ENCODE data around the gene GFOD1.
A peak's percentile ranks its signal among the peaks of the same experiment; 100 is the strongest.
"Not testable (repeated sequence)": the region's sequence is repeated elsewhere in the genome, so short reads cannot be mapped to it uniquely, and the experiment has no call there.

Gene GFOD1

GRCh38 chr6:13332349-13332706 lies 155.1 kb downstream of the GFOD1 start:
- H3K36me3 ChIP-seq (ENCODE audit: control insufficient read depth in 2 of 2, insufficient read depth in 2 of 2, low read length in 2 of 2): no peaks in the 10 kb centered on the region
- H3K27ac ChIP-seq (ENCODE audit: low read length): no peak overlapping the region
- no peak overlapping the region for H3K9ac ChIP-seq (ENCODE audit: low read length in 2 of 2)
- peaks cover 8% of the 10 kb centered on the region for H3K4me1 ChIP-seq (ENCODE audit: control insufficient read depth, insufficient read depth, low read length)
- no peaks in the 10 kb centered on the region for H3K9me3 ChIP-seq (ENCODE audit: control insufficient read depth in 2 of 2, low read length in 2 of 2)
- no peaks in the 10 kb centered on the region for H3K27me3 ChIP-seq (ENCODE audit: control insufficient read depth in 1 of 2, insufficient read depth in 2 of 2, low read length in 2 of 2)
- no peak overlapping the region for H3K4me3 ChIP-seq (ENCODE audit: low read length in 2 of 2)

- Histone ChIP-seq H3K9me3 (ENCODE audit: control insufficient read depth in 2 of 2, low read length in 2 of 2) (no peaks in the 10 kb centered on the region), H3K27ac (ENCODE audit: low read length) (no peak overlapping the region), H3K4me3 (ENCODE audit: low read length in 2 of 2) (no peak overlapping the region), H3K36me3 (ENCODE audit: control insufficient read depth in 2 of 2, insufficient read depth in 2 of 2, low read length in 2 of 2) (no peaks in the 10 kb centered on the region), H3K9ac (ENCODE audit: low read length in 2 of 2) (no peak overlapping the region), H3K27me3 (ENCODE audit: control insufficient read depth in 1 of 2, insufficient read depth in 2 of 2, low read length in 2 of 2) (no peaks in the 10 kb centered on the region), H3K4me1 (ENCODE audit: control insufficient read depth, insufficient read depth, low read length) (peaks cover 7% of the 10 kb centered on the region)
Measured at GRCh38 chr6:13331516-13332348, 155.7 kb downstream of the GFOD1 start.

GRCh38 chr6:13328875-13329183 lies 158.6 kb downstream of the GFOD1 start:
- peak overlapping the region; percentile 87 for H3K27ac ChIP-seq (ENCODE audit: low read length)
- H3K36me3 ChIP-seq (ENCODE audit: control insufficient read depth in 2 of 2, insufficient read depth in 2 of 2, low read length in 2 of 2): peaks cover 0 to 8% of the 10 kb centered on the region in 2 donors
- H3K9me3 ChIP-seq (ENCODE audit: control insufficient read depth in 2 of 2, low read length in 2 of 2): no peaks in the 10 kb centered on the region
- H3K27me3 ChIP-seq (ENCODE audit: control insufficient read depth in 1 of 2, insufficient read depth in 2 of 2, low read length in 2 of 2): no peaks in the 10 kb centered on the region
- H3K4me3 ChIP-seq (ENCODE audit: low read length in 2 of 2): peak overlapping the region; percentile 93 to 99
- H3K4me1 ChIP-seq (ENCODE audit: control insufficient read depth, insufficient read depth, low read length): peaks cover 5% of the 10 kb centered on the region
- peak overlapping the region; percentile 88 to 91 for H3K9ac ChIP-seq (ENCODE audit: low read length in 2 of 2)

- H3K4me3 ChIP-seq (ENCODE audit: low read length in 2 of 2): peak within 1 kb of the TSS; percentile 93 to 99
- no peaks in the 10 kb centered on the region for H3K9me3 ChIP-seq (ENCODE audit: control insufficient read depth in 2 of 2, low read length in 2 of 2)
- peak within 1 kb of the TSS; percentile 87 for H3K27ac ChIP-seq (ENCODE audit: low read length)
- no peaks in the 10 kb centered on the region for H3K27me3 ChIP-seq (ENCODE audit: control insufficient read depth in 1 of 2, insufficient read depth in 2 of 2, low read length in 2 of 2)
- peaks cover 5 to 8% of the 10 kb centered on the region in 2 donors for H3K36me3 ChIP-seq (ENCODE audit: control insufficient read depth in 2 of 2, insufficient read depth in 2 of 2, low read length in 2 of 2)
- H3K9ac ChIP-seq (ENCODE audit: low read length in 2 of 2): peak within 1 kb of the TSS; percentile 91 to 95
- peaks cover 5% of the 10 kb centered on the region for H3K4me1 ChIP-seq (ENCODE audit: control insufficient read depth, insufficient read depth, low read length)
Measured at GRCh38 chr6:13328076-13328874, 159.1 kb downstream of the GFOD1 start, which contains the start of gene TBC1D7. Gene TBC1D7, minus strand, starts transcription at chr6:13328537. Its CDS starts 1,639 bp downstream, at chr6:13326898.

- Histone ChIP-seq H3K27ac (ENCODE audit: low read length) (peak overlapping the region; percentile 87), H3K9me3 (ENCODE audit: control insufficient read depth in 2 of 2, low read length in 2 of 2) (no peaks in the 10 kb centered on the region), H3K27me3 (ENCODE audit: control insufficient read depth in 1 of 2, insufficient read depth in 2 of 2, low read length in 2 of 2) (no peaks in the 10 kb centered on the region), H3K4me1 (ENCODE audit: control insufficient read depth, insufficient read depth, low read length) (peaks cover 5% of the 10 kb centered on the region), H3K36me3 (ENCODE audit: control insufficient read depth in 2 of 2, insufficient read depth in 2 of 2, low read length in 2 of 2) (peaks cover 5 to 8% of the 10 kb centered on the region in 2 donors), H3K4me3 (ENCODE audit: low read length in 2 of 2) (peak overlapping the region; percentile 93 to 99), H3K9ac (ENCODE audit: low read length in 2 of 2) (peak overlapping the region; percentile 91 to 95)
Measured at GRCh38 chr6:13327691-13328075, 159.7 kb downstream of the GFOD1 start.

GRCh38 chr6:13326031-13326586 lies 161.3 kb downstream of the GFOD1 start:
- not testable (repeated sequence) for H3K9me3 ChIP-seq (ENCODE audit: control insufficient read depth in 2 of 2, low read length in 2 of 2); H3K4me1 ChIP-seq (ENCODE audit: control insufficient read depth, insufficient read depth, low read length); H3K27me3 ChIP-seq (ENCODE audit: control insufficient read depth in 1 of 2, insufficient read depth in 2 of 2, low read length in 2 of 2); H3K27ac ChIP-seq (ENCODE audit: low read length); H3K4me3 ChIP-seq (ENCODE audit: low read length in 2 of 2); H3K9ac ChIP-seq (ENCODE audit: low read length in 2 of 2)
- peaks cover 15 to 17% of the 10 kb centered on the region in 2 donors for H3K36me3 ChIP-seq (ENCODE audit: control insufficient read depth in 2 of 2, insufficient read depth in 2 of 2, low read length in 2 of 2)

- H3K9me3 ChIP-seq (ENCODE audit: control insufficient read depth in 2 of 2, low read length in 2 of 2): no peaks in the 10 kb centered on the region
- peaks cover 40 to 48% of the 10 kb centered on the region in 2 donors for H3K36me3 ChIP-seq (ENCODE audit: control insufficient read depth in 2 of 2, insufficient read depth in 2 of 2, low read length in 2 of 2)
- no peaks in the 10 kb centered on the region for H3K27me3 ChIP-seq (ENCODE audit: control insufficient read depth in 1 of 2, insufficient read depth in 2 of 2, low read length in 2 of 2)
- no peak overlapping the region for H3K9ac ChIP-seq (ENCODE audit: low read length in 2 of 2)
- H3K4me1 ChIP-seq (ENCODE audit: control insufficient read depth, insufficient read depth, low read length): no peaks in the 10 kb centered on the region
- no peak overlapping the region for H3K4me3 ChIP-seq (ENCODE audit: low read length in 2 of 2)
- no peak overlapping the region for H3K27ac ChIP-seq (ENCODE audit: low read length)
Measured at GRCh38 chr6:13319891-13320564, 167.4 kb downstream of the GFOD1 start.

- Histone ChIP-seq H3K9ac (ENCODE audit: low read length in 2 of 2) (no peak overlapping the region), H3K27ac (ENCODE audit: low read length) (no peak overlapping the region), H3K36me3 (ENCODE audit: control insufficient read depth in 2 of 2, insufficient read depth in 2 of 2, low read length in 2 of 2) (peaks cover 40 to 41% of the 10 kb centered on the region in 2 donors), H3K4me3 (ENCODE audit: low read length in 2 of 2) (no peak overlapping the region), H3K4me1 (ENCODE audit: control insufficient read depth, insufficient read depth, low read length) (no peaks in the 10 kb centered on the region), H3K27me3 (ENCODE audit: control insufficient read depth in 1 of 2, insufficient read depth in 2 of 2, low read length in 2 of 2) (no peaks in the 10 kb centered on the region), H3K9me3 (ENCODE audit: control insufficient read depth in 2 of 2, low read length in 2 of 2) (no peaks in the 10 kb centered on the region)
Measured at GRCh38 chr6:13318821-13319220, 168.6 kb downstream of the GFOD1 start.

GRCh38 chr6:13315896-13316295 lies 171.5 kb downstream of the GFOD1 start:
- peaks cover 30% of the 10 kb centered on the region in 2 donors for H3K36me3 ChIP-seq (ENCODE audit: control insufficient read depth in 2 of 2, insufficient read depth in 2 of 2, low read length in 2 of 2)

GRCh38 chr6:13314806-13315205 lies 172.6 kb downstream of the GFOD1 start:
- Histone ChIP-seq H3K9me3 (ENCODE audit: control insufficient read depth in 2 of 2, low read length in 2 of 2) (no peaks in the 10 kb centered on the region), H3K27me3 (ENCODE audit: control insufficient read depth in 1 of 2, insufficient read depth in 2 of 2, low read length in 2 of 2) (no peaks in the 10 kb centered on the region), H3K4me1 (ENCODE audit: control insufficient read depth, insufficient read depth, low read length) (no peaks in the 10 kb centered on the region), H3K4me3 (ENCODE audit: low read length in 2 of 2) (no peak overlapping the region), H3K27ac (ENCODE audit: low read length) (no peak overlapping the region), H3K9ac (ENCODE audit: low read length in 2 of 2) (no peak overlapping the region), H3K36me3 (ENCODE audit: control insufficient read depth in 2 of 2, insufficient read depth in 2 of 2, low read length in 2 of 2) (peaks cover 20 to 28% of the 10 kb centered on the region in 2 donors)

More at GRCh38 chr6:13315896-13316295, 171.5 kb downstream of the GFOD1 start:
- Histone ChIP-seq H3K9ac (ENCODE audit: low read length in 2 of 2) (no peak overlapping the region), H3K4me3 (ENCODE audit: low read length in 2 of 2) (no peak overlapping the region), H3K27me3 (ENCODE audit: control insufficient read depth in 1 of 2, insufficient read depth in 2 of 2, low read length in 2 of 2) (no peaks in the 10 kb centered on the region), H3K27ac (ENCODE audit: low read length) (no peak overlapping the region), H3K9me3 (ENCODE audit: control insufficient read depth in 2 of 2, low read length in 2 of 2) (no peaks in the 10 kb centered on the region), H3K4me1 (ENCODE audit: control insufficient read depth, insufficient read depth, low read length) (no peaks in the 10 kb centered on the region)
